Adrenal gland (tissue), 5 donors: ENCODE data around the gene NKAIN2.

Experiments used
- POLR2A ChIP-seq, 2 donors: fragments of 450-650 bp; IDR thresholded peaks; one replicate each; pipeline ENCODE4 v1.6.1; 2017; ENCODE audit warnings: antibody characterized with exemption in 2 of 2, mild to moderate bottlenecking in 2 of 2, moderate library complexity in 1 of 2
- TF ChIP-seq, protein P1 (sequence below), 6 experiments: fragments of 450-650 bp in 4 of 6; fragments of 200-600 bp in 2 of 6; sonication (generic) in 1 of 6; IDR thresholded peaks; 1 replicate in 5 of 6; 2 replicates in 1 of 6; pipeline versions ENCODE4 v1.5.1 to v1.8.0; 2016 to 2021; ENCODE audit warnings: antibody characterized with exemption in 6 of 6, mild to moderate bottlenecking in 2 of 6, moderate library complexity in 1 of 6
- donor health status: DM: no; HTN: no; CAD: no.

DNA sequence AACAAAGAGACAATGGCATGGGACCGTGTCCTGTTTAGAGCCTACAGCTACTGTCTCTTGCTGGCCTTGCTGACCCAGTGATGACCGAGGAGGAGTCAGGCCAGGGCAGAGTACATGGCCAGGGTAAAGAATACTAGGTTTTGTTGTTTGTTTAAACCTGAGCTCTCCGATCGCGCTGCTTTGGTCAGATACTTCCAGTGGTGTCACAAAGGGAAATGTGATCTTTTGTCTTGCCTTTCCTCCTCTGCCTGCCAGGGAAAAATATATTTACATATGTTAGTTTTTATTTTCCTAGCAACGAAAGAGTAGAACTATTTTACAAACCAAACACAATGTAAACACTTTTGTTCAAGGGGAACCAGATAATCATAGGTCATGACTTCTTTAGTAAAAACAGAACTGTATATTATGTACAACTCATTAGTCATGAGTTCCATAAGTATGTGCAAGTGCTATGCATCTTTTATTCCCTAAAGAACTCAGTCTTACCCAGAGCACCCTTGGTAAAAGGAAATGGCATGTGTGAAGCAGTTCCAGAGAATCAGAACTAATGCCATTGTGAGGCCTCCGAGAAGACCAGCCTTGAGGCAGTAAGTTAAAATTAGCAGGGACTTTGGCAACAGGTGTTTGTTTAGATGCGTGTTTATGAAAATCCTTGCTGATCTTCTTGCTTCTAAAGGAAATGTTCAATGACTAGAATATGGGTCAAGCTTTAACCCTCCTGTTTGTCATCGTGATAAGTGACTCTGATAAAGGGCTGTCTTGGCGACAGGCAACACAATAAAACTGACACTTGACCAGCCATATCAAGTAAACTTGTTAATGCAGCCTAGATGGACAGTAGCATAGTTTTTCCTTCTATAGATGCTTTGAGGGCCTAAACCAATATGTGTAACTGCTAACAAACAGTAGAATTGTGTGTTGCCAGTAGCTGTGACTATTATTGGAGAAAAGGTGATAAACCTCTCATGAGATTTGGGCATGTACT, 204.6 kb downstream of the NKAIN2 start:
- no peak for TF ChIP-seq POLR2A (IDR thresholded peaks at IDR 0.05)
- TF ChIP-seq, protein P1, sequence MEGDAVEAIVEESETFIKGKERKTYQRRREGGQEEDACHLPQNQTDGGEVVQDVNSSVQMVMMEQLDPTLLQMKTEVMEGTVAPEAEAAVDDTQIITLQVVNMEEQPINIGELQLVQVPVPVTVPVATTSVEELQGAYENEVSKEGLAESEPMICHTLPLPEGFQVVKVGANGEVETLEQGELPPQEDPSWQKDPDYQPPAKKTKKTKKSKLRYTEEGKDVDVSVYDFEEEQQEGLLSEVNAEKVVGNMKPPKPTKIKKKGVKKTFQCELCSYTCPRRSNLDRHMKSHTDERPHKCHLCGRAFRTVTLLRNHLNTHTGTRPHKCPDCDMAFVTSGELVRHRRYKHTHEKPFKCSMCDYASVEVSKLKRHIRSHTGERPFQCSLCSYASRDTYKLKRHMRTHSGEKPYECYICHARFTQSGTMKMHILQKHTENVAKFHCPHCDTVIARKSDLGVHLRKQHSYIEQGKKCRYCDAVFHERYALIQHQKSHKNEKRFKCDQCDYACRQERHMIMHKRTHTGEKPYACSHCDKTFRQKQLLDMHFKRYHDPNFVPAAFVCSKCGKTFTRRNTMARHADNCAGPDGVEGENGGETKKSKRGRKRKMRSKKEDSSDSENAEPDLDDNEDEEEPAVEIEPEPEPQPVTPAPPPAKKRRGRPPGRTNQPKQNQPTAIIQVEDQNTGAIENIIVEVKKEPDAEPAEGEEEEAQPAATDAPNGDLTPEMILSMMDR (IDR thresholded peaks at IDR 0.05): no peak
